Body of pancreas (tissue), 4 donors: Measurements from ENCODE around the gene EMILIN3. TPM values are rescaled to one million over a fixed set of nuclear protein-coding genes. Genes with fewer than 3 reads are reported as not detected.
A peak's percentile ranks its signal among the peaks of the same experiment; 100 is the strongest.

ENCODE experiments used
- ATAC-seq: fragments of 150-250 bp; one replicate; pipeline ENCODE4 v1.9.1; 2016
- DNase-seq, 4 donors: peaks; one replicate each; pipeline ENCODE4 v3.0.0-alpha.2; 2019
- H3K27ac ChIP-seq, 4 donors: fragments of 200-600 bp; sonication (generic); 1 replicate in 3 of 4; 2 replicates in 1 of 4; pipeline versions ENCODE4 v1.5.1 to v1.6.1; 2016 to 2019; ENCODE audit warnings: mild to moderate bottlenecking in 1 of 4, mixed read lengths in 1 of 4, moderate library complexity in 1 of 4
- H3K27me3 ChIP-seq, 2 donors: fragments of 200-600 bp; sonication (generic); one replicate each; pipeline ENCODE4 v1.6.0; 2016; ENCODE audit warnings: mild to moderate bottlenecking in 1 of 2
- H3K36me3 ChIP-seq, 2 donors: fragments of 200-600 bp; sonication (generic); replicated peaks in 1 of 2; 2 replicates each; pipeline ENCODE4 v1.5.1; 2016; ENCODE audit warnings: low read depth in 2 of 2; ENCODE audit not compliant: insufficient read depth in 1 of 2
- H3K4me1 ChIP-seq: fragments of 200-600 bp; sonication (generic); one replicate; pipeline ENCODE4 v1.6.0; 2016
- H3K4me3 ChIP-seq, 2 donors: fragments of 200-600 bp; sonication (generic); 1 replicate in 1 of 2; 2 replicates in 1 of 2; pipeline ENCODE4 v1.5.1; 2016 to 2019
- H3K9me3 ChIP-seq, 3 donors: fragments of 200-600 bp; sonication (generic); 1 replicate in 2 of 3; 2 replicates in 1 of 3; pipeline ENCODE4 v1.5.1; 2016
- POLR2A ChIP-seq, 3 donors: fragments of 450-650 bp; IDR thresholded peaks; one replicate each; pipeline ENCODE4 v1.6.1; 2016; ENCODE audit warnings: antibody characterized with exemption in 3 of 3, mild to moderate bottlenecking in 2 of 3
- WGBS, 2 donors: methylation state at CpG; one replicate each; pipeline ENCODE4 v1.1.5; 2017; 5-methylcytosine and 5-hydroxymethylcytosine counted together
- intact Hi-C: fragments of 100-400 bp; cut with DNase I; formaldehyde crosslinking; loops from one replicate; pipeline ENCODE4 v1.15.1; 2023
- total RNA-seq, 2 donors: library from RNA; depleted of rRNA; stranded (reverse); fragments of >200 nt; gene quantifications; one replicate each; pipeline ENCODE4 v1.1.0, GENCODE V29; 2016
- TF ChIP-seq, protein P1 (sequence below), 7 experiments: fragments of 450-650 bp in 4 of 7; fragments of 200-600 bp in 3 of 7; sonication (generic) in 3 of 7; IDR thresholded peaks; one replicate each; pipeline ENCODE4 v1.5.1; 2016 to 2019; ENCODE audit warnings: antibody characterized with exemption in 7 of 7

EMILIN3 gene
- total RNA-seq, 2 donors from 2014 or later, result 0.26 TPM; not detected in 1

DNA sequence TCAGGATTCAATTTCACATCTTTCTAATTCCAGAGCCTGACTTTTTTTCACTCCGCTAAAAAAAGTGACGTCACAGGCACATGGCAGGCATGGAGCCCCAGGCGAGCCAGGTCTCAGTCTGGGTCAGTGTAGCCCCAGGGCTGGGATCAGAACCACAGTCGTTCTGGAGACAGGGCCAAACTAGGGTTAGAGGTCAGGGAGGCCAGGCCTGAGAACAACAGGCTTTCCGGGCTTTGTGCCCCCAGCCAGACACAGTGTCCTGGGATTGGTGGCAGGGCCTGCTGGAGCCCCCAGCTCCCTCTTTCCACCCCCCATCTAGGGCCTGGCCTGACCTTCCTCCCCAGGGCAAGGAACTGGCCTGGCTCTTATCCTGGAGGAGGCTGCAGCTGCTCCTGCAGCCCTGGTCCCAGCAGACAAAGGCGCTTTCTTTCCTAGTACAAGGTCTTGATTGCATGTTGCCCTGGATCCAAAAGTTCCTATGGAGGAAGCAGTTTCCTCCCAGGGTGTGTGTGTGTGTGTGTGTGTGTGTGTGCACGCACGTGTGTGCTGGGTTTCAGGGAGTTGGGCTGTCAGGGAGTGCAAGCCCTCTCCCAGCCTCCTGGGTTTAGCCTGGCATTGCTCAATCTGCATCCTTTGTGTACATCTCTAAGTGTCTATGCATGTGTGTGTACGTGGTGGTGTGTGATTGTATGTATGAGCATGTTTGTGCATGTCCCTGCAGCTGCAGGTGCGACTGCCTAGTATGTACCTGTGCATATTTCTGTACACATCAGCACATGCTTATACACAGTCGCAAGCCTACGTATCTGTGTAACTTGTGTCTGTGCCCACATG, 26.5 kb upstream of the EMILIN3 start:
- no peak overlapping the region for H3K27ac ChIP-seq

GRCh38 chr20:41392295-41392694, 25.7 kb upstream of the EMILIN3 start:
- H3K36me3 ChIP-seq, result no peaks in the 10 kb centered on the region
- no peaks in the 10 kb centered on the region for H3K9me3 ChIP-seq
- DNase-seq, result no peak
- 93 to 100% methylated on average over 1 of the region's 1 CpG for WGBS, 2 donors
- H3K27me3 ChIP-seq, result no peaks in the 10 kb centered on the region
- H3K27ac ChIP-seq, result no peak overlapping the region
- no peak for TF ChIP-seq POLR2A (IDR thresholded peaks at IDR 0.05)
- TF ChIP-seq, protein P1, sequence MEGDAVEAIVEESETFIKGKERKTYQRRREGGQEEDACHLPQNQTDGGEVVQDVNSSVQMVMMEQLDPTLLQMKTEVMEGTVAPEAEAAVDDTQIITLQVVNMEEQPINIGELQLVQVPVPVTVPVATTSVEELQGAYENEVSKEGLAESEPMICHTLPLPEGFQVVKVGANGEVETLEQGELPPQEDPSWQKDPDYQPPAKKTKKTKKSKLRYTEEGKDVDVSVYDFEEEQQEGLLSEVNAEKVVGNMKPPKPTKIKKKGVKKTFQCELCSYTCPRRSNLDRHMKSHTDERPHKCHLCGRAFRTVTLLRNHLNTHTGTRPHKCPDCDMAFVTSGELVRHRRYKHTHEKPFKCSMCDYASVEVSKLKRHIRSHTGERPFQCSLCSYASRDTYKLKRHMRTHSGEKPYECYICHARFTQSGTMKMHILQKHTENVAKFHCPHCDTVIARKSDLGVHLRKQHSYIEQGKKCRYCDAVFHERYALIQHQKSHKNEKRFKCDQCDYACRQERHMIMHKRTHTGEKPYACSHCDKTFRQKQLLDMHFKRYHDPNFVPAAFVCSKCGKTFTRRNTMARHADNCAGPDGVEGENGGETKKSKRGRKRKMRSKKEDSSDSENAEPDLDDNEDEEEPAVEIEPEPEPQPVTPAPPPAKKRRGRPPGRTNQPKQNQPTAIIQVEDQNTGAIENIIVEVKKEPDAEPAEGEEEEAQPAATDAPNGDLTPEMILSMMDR (IDR thresholded peaks at IDR 0.05), result no peak
- no peak for ATAC-seq
- intact Hi-C loops, result no loop called here
- H3K4me3 ChIP-seq, result no peak overlapping the region
- no peaks in the 10 kb centered on the region for H3K4me1 ChIP-seq

More for the DNA sequence above, 26.5 kb upstream of the EMILIN3 start:
- Histone ChIP-seq H3K9me3 (no peaks in the 10 kb centered on the region), H3K4me1 (no peaks in the 10 kb centered on the region), H3K4me3 (no peak overlapping the region), H3K27me3 (no peaks in the 10 kb centered on the region), H3K36me3 (no peaks in the 10 kb centered on the region)
- ATAC-seq (peak; percentile 59), DNase-seq (peak in 3 of 4 donors; percentile 37 to 58 (median 44))
- intact Hi-C loops, result no loop called here
- WGBS, 2 donors, result 68 to 79% methylated on average over 9 to 12 of the region's 12 CpGs
- no peak for TF ChIP-seq POLR2A (IDR thresholded peaks at IDR 0.05)
- TF ChIP-seq, protein P1 (IDR thresholded peaks at IDR 0.05), result no peak

- TF ChIP-seq, protein P1 (IDR thresholded peaks at IDR 0.05), result no peak
- no peak for TF ChIP-seq POLR2A (IDR thresholded peaks at IDR 0.05)
- no peak for ATAC-seq
- WGBS, 2 donors, result 83 to 94% methylated on average over 10 of the region's 10 CpGs
These were observed 25.0 kb upstream of the EMILIN3 start for GRCh38 chr20:41391587-41392001.

DNA sequence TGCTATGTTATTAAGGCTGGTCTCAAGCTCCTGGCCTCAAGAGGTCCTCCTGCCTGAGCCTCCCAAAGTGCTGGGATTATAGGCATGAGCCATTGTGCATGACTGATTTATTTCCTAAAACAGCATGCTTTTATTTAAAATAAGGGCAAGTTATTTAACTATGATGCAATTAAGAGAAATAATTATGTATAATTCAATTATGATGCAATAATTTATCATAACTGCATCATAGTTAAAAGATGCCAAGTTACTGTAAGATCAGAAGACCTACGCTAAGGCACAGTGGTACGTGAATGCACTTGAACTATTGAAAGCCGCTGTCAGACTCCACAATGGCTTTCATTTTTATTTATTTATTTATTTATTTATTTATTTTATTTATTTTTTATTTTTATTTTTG, 24.3 kb upstream of the EMILIN3 start:
- H3K27me3 ChIP-seq, result no peaks in the 10 kb centered on the region
- H3K4me3 ChIP-seq, result no peak overlapping the region
- no peaks in the 10 kb centered on the region for H3K9me3 ChIP-seq
- H3K27ac ChIP-seq, result no peak overlapping the region
- H3K36me3 ChIP-seq, result no peaks in the 10 kb centered on the region
- H3K4me1 ChIP-seq, result no peaks in the 10 kb centered on the region
- 97 to 98% methylated on average over 3 of the region's 3 CpGs for WGBS, 2 donors
- no peak for DNase-seq
- no peak for ATAC-seq
- no peak for TF ChIP-seq POLR2A (IDR thresholded peaks at IDR 0.05)
- TF ChIP-seq, protein P1 (IDR thresholded peaks at IDR 0.05), result no peak
- intact Hi-C loops, result no loop called here

More at GRCh38 chr20:41391587-41392001, 25.0 kb upstream of the EMILIN3 start:
- Histone ChIP-seq H3K27me3 (no peaks in the 10 kb centered on the region), H3K4me3 (no peak overlapping the region), H3K36me3 (no peaks in the 10 kb centered on the region), H3K4me1 (no peaks in the 10 kb centered on the region), H3K27ac (no peak overlapping the region), H3K9me3 (no peaks in the 10 kb centered on the region)
- intact Hi-C loops, result no loop called here
- no peak for DNase-seq
